ENCODE results near the gene SMIM24.

The SMIM24 gene

GRCh38 chr19:3474010-3474409 lies 6.3 kb downstream of the SMIM24 start:
- no peak for DNase-seq (ENCODE audit: low spot score)

GRCh38 chr19:3471954-3472655 lies 8.2 kb downstream of the SMIM24 start:
- DNase-seq (ENCODE audit: low spot score): no peak

- DNase-seq (ENCODE audit: low spot score): no peak
Observed at GRCh38 chr19:3470500-3471128, 9.7 kb downstream of the SMIM24 start.

GRCh38 chr19:3469638-3470499 lies 10.5 kb downstream of the SMIM24 start:
- DNase-seq (ENCODE audit: low spot score): no peak

GRCh38 chr19:3468211-3468610 lies 12.1 kb downstream of the SMIM24 start:
- no peak for DNase-seq (ENCODE audit: low spot score)

GRCh38 chr19:3467437-3468198 lies 12.7 kb downstream of the SMIM24 start:
- DNase-seq (ENCODE audit: low spot score): no peak

- DNase-seq (ENCODE audit: low spot score): peak; percentile 58
Observed at GRCh38 chr19:3466635-3467034, 13.7 kb downstream of the SMIM24 start.

GRCh38 chr19:3465552-3465951 lies 14.8 kb downstream of the SMIM24 start:
- no peak for DNase-seq (ENCODE audit: low spot score)

- no peak for DNase-seq (ENCODE audit: low spot score)
Observed at GRCh38 chr19:3464587-3465235, 15.6 kb downstream of the SMIM24 start.

- no peak for DNase-seq (ENCODE audit: low spot score)
Observed at GRCh38 chr19:3463714-3464586, 16.4 kb downstream of the SMIM24 start.

GRCh38 chr19:3462991-3463713 lies 17.2 kb downstream of the SMIM24 start:
- no peak for DNase-seq (ENCODE audit: low spot score)

- DNase-seq (ENCODE audit: low spot score): no peak
Observed at GRCh38 chr19:3459965-3460582, 20.3 kb downstream of the SMIM24 start.

GRCh38 chr19:3459089-3459881 lies 21.0 kb downstream of the SMIM24 start:
- DNase-seq (ENCODE audit: low spot score): peak; percentile 79

GRCh38 chr19:3458229-3459088 lies 21.9 kb downstream of the SMIM24 start:
- DNase-seq (ENCODE audit: low spot score): no peak

GRCh38 chr19:3457528-3458228 lies 22.6 kb downstream of the SMIM24 start:
- no peak for DNase-seq (ENCODE audit: low spot score)

- no peak for DNase-seq (ENCODE audit: low spot score)
Observed at GRCh38 chr19:3456925-3457527, 23.3 kb downstream of the SMIM24 start.
